A549 (cell line): Measurements from ENCODE around the gene TFF3.

ENCODE experiments used
- CTCF ChIP-seq: fragments of >200 bp; sonication (Bioruptor Twin); formaldehyde crosslinking; IDR thresholded peaks from 3 replicates; pipeline ENCODE4 v1.5.1; 2016
- EP300 ChIP-seq, 2 experiments: fragments of >200 bp; sonication (Bioruptor Twin); formaldehyde crosslinking; IDR thresholded peaks; 2 replicates in 1 of 2; 3 replicates in 1 of 2; pipeline ENCODE4 v1.6.1; 2016 to 2017
- JUN ChIP-seq, 2 experiments: fragments of >200 bp; sonication (Bioruptor Twin); formaldehyde crosslinking; IDR thresholded peaks; 2 replicates in 1 of 2; 3 replicates in 1 of 2; pipeline ENCODE4 v1.6.1; 2016 to 2017
- KDM1A ChIP-seq: fragments of 200-600 bp; sonication (generic); IDR thresholded peaks from 2 replicates; pipeline ENCODE4 v1.6.1; 2016; ENCODE audit warnings: low read depth, mild to moderate bottlenecking
- MAZ ChIP-seq: fragments of 150-350 bp; IDR thresholded peaks from 2 replicates; pipeline ENCODE4 v1.6.1; 2014; ENCODE audit warnings: antibody characterized with exemption, low read depth, low read length, borderline replicate concordance
- POLR2A ChIP-seq: IDR thresholded peaks from 2 replicates; pipeline ENCODE4 v1.6.1; 2012; ENCODE audit warnings: mild to moderate bottlenecking, low read length
- RAD21 ChIP-seq, 2 experiments: fragments of >200 bp in 1 of 2; sonication (Bioruptor Twin) in 1 of 2; formaldehyde crosslinking in 1 of 2; IDR thresholded peaks in 1 of 2; conservative IDR thresholded peaks in 1 of 2; 2 replicates in 1 of 2; 3 replicates in 1 of 2; pipeline ENCODE4 v1.6.1; 2012 to 2018; ENCODE audit warnings: inconsistent platforms in 1 of 2
- RNF2 ChIP-seq: fragments of 200-600 bp; sonication (generic); IDR thresholded peaks from 2 replicates; pipeline ENCODE4 v1.6.1; 2016; ENCODE audit warnings: low read depth, mild to moderate bottlenecking, antibody characterized with exemption, moderate library complexity, borderline replicate concordance
- SMC3 ChIP-seq: fragments of >200 bp; sonication (Bioruptor Twin); formaldehyde crosslinking; IDR thresholded peaks from 3 replicates; pipeline ENCODE4 v1.6.1; 2018; ENCODE audit warnings: inconsistent platforms
- TF ChIP-seq, protein P1 (sequence below): fragments of 200-600 bp; sonication (generic); IDR thresholded peaks from 2 replicates; pipeline ENCODE4 v1.6.1; 2016; ENCODE audit warnings: antibody characterized with exemption, mild to moderate bottlenecking, moderate library complexity

DNA sequence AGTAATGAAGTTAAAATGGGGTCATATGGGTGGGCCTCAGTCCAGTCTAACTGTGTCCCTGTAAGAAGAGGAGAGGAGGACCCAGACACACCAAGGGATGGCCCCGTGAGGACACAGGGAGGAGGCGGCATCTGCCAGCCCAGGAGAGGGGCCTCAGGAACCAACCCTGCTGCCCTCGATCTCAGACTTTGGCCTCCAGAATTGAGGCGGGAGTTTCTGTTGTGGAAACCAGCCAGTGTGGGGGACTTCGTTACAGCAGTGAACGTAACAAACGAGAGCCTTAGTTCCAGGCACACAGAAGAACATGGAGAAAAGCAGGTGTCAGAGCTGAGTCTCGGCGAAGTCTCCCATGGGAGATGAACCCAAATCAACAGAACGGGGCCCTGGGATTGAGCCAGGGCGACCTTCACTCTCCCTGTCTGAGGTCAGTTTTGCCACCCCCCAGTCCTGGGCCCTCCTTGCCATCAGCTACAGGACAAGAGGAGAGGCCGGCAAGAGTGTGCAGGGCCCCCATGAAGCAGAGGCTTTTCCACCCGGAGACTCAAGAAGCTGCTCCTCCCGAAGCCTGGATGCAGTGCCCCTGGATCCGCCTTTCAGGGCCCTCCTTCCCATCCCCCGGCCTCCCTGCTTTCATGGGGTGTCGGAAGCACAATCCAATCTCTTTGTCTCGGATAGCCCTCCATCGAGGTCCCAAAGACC is 36.6 kb downstream of the TFF3 start:
- TF ChIP-seq CTCF (no peak), RAD21 (conservative IDR thresholded peaks at IDR 0.05 in 1 of 2, IDR thresholded peaks at IDR 0.05 in 1 of 2) (no peak), POLR2A (no peak), JUN (IDR thresholded peaks at IDR 0.05) (no peak), RNF2 (no peak), EP300 (IDR thresholded peaks at IDR 0.05) (no peak), MAZ (no peak), SMC3 (no peak), KDM1A (no peak)
- TF ChIP-seq, protein P1, sequence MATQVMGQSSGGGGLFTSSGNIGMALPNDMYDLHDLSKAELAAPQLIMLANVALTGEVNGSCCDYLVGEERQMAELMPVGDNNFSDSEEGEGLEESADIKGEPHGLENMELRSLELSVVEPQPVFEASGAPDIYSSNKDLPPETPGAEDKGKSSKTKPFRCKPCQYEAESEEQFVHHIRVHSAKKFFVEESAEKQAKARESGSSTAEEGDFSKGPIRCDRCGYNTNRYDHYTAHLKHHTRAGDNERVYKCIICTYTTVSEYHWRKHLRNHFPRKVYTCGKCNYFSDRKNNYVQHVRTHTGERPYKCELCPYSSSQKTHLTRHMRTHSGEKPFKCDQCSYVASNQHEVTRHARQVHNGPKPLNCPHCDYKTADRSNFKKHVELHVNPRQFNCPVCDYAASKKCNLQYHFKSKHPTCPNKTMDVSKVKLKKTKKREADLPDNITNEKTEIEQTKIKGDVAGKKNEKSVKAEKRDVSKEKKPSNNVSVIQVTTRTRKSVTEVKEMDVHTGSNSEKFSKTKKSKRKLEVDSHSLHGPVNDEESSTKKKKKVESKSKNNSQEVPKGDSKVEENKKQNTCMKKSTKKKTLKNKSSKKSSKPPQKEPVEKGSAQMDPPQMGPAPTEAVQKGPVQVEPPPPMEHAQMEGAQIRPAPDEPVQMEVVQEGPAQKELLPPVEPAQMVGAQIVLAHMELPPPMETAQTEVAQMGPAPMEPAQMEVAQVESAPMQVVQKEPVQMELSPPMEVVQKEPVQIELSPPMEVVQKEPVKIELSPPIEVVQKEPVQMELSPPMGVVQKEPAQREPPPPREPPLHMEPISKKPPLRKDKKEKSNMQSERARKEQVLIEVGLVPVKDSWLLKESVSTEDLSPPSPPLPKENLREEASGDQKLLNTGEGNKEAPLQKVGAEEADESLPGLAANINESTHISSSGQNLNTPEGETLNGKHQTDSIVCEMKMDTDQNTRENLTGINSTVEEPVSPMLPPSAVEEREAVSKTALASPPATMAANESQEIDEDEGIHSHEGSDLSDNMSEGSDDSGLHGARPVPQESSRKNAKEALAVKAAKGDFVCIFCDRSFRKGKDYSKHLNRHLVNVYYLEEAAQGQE: no peak
